ENCODE results near the gene MCRIP1.

GRCh38 chr17:81840826-81841778 lies 8.0 kb upstream of the MCRIP1 start:
- TF ChIP-seq EZH2 (IDR thresholded peaks at IDR 0.05; ENCODE audit: insufficient read depth, poor library complexity, severe bottlenecking) (no peak), EZH2phosphoT487 (IDR thresholded peaks at IDR 0.05; ENCODE audit: insufficient read depth, low read depth) (no peak)
